HG03159 (cell line): Measurements from ENCODE around the gene BAHCC1.
A peak's percentile ranks its signal among the peaks of the same experiment; 100 is the strongest.

ENCODE experiments used
- ATAC-seq: cut with Tn5 transposase; IDR thresholded peaks from one replicate; pipeline ENCODE4 v1.9.1; 2021; ENCODE audit warnings: mild to moderate bottlenecking, moderate library complexity; ENCODE audit not compliant: unreplicated experiment

The BAHCC1 gene

DNA sequence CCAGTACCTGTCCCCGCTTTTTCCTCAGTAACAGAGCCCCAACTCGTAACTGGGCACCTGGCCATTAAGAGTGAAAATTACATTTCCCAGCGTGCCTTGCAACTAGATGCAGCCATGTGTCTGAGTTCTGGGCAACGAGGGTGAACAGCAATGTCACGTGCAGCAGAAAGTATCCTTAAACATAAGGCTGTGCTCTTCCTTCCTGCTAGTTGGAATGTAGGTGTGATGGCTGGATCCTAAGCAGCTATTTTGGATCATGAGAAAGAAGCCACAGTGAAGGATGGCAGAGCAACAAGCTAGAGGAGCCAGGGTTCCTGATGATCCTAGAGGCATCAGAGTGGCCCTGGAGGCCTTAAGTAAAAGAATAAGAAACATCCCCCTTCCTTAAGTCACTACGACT lies 81.4 kb downstream of the BAHCC1 start:
- ATAC-seq: no peak

DNA sequence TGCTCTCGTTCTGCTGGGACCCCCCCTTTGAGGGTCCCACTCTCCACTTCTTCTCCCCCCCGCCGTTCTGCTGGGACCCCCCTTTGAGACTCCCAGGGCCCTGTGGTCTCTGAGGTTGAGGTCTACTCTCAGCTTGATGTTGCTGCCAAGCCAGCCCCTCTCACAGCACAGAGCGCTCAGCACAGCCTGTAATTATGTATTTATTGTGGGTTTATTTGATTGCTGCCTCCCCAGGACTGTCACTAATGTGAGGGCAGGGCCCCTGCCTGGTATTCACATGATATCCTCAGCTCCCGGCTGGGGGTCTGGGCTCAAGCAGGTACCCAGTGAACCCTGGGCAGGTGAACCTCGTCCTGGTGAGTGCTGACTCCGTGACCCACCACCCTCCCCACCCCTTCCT lies 81.9 kb downstream of the BAHCC1 start:
- no peak for ATAC-seq

- no peak for ATAC-seq
Observed at GRCh38 chr17:81478119-81478518, 82.9 kb downstream of the BAHCC1 start.

GRCh38 chr17:81479175-81480071 lies 84.2 kb downstream of the BAHCC1 start:
- ATAC-seq: no peak

- ATAC-seq: no peak
Observed at GRCh38 chr17:81480140-81481072, 85.1 kb downstream of the BAHCC1 start.

GRCh38 chr17:81481073-81481799 lies 86.0 kb downstream of the BAHCC1 start:
- no peak for ATAC-seq

- no peak for ATAC-seq
Observed at GRCh38 chr17:81481815-81482505, 86.7 kb downstream of the BAHCC1 start.

- ATAC-seq: no peak
Observed at GRCh38 chr17:81482673-81483072, 87.4 kb downstream of the BAHCC1 start.

DNA sequence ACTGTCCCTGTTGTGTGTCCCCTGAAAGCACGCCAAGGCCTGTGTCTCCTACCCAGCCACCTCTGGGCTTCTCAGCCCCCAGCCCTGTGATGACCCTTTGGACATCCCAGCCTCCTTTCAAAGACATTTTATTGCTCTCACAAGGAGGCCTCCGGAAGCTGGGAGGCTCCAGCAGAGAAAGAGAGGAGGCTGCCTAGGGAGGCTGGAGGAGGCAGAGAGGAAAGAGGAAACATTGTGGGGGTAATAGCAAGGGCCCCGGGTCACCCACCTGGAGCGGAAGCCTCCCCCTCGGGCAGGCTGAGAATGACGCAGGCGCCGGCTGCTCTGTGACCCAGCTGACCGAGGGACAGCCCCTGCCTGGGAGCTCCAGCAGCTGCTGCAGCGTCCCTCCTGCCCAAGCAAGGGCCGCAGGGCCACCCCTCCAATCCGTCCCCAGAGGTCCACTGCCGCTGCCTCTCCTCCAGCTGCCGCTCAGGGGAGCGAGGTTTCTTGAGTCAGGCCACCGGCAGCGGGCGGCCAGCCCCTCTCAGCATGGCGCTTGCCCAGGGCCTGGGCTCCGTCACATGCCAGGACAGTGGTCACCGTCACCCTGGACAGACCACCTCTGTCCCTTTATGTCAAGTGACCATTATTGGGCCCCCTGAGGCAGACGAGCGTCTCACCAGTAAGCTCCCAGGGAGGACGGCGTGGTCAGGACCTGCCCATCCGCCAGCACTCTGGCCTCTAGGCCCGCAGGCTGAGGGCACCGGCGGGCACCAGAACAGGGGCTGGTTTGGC lies 88.0 kb downstream of the BAHCC1 start:
- no peak for ATAC-seq

DNA sequence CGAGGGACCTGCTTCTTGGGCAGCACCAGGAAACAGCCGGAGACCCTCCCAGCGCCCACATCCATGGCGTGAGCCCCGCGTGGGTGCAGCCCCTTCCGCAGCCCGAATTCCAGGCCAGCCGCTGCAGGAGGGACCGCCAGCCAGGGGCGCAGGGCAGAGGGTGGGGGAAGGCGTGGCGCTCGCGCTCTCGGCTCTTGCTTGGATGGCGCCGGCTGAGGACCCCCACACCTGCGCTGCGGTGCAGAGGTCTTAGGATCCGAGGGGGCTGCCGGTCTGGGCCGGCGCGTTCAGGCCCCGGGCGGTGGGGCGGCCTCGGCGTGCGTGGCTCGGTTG lies 88.6 kb downstream of the BAHCC1 start:
- ATAC-seq: no peak

GRCh38 chr17:81484195-81484979 lies 89.1 kb downstream of the BAHCC1 start:
- peak; percentile 64 for ATAC-seq

GRCh38 chr17:81486199-81486810 lies 91.0 kb downstream of the BAHCC1 start:
- ATAC-seq: no peak

- no peak for ATAC-seq
Observed at GRCh38 chr17:81487089-81487486, 91.8 kb downstream of the BAHCC1 start.

DNA sequence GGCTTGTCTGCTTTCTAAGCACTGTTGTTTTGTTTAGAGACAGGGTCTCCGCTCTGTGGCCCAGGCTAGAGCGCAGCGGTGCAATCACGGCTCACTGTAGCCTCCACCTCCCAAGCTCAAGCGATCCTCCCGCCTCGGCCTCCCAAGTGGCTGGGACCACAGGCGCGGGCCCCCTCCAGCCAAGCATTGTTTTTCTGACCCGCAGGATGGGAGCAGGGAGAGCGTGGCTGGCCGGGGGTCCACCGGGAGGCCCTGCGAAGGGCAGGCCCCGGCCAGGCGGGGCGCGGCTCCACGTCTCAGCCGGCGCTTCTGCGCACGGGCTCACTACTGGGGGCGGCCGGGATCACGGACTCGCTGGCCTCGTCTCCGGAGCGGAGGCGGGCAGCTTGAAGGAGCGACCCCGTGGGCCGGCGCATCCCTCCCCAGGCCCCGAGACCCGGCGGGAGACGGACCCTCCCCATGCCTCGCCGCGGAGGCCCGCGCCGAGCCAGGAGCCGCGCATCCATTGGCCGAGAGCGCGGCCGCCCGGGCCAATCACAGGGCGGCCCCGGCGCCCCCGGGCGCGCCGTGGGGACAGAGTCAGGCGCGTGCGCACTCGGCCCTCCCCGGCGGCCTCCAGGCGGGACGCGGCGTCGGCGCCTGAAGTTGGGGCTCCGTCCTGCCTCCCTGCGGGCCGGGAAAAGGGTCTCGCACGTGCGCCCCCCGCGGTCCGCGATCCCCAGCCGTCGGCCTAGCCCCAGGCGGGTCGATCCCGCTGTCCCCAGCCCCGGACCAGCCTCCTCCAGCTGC lies 92.4 kb downstream of the BAHCC1 start:
- ATAC-seq: peak; percentile 57

DNA sequence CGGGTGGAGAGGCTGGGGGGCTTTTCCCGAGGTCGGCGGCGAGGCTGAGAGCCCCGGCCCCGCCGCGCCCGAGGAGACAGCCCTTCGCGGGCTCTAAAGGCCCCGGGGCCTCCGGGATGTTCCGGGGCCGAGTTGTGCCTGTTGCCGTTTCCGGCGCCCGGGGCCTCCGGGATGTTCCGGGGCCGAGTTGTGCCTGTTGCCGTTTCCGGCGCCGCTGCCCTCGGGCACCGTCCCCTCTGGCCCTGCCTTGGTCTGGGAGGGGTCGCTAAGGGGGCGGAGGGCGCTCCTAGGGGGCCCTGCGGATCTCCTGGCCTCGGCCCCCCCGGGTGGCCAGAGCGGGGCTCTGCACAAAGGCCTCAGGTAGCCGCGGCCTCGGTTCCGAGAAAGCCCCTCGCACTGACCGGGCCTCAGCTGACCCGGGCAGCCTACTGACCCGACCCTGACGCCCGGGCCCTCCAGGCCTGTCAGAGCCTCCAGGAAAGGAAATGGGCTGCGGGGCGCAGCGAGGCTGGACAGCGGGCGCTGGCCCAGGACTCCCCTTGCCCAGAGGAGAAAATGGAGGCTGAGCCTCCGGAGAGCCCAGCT lies 93.1 kb downstream of the BAHCC1 start:
- ATAC-seq: no peak

DNA sequence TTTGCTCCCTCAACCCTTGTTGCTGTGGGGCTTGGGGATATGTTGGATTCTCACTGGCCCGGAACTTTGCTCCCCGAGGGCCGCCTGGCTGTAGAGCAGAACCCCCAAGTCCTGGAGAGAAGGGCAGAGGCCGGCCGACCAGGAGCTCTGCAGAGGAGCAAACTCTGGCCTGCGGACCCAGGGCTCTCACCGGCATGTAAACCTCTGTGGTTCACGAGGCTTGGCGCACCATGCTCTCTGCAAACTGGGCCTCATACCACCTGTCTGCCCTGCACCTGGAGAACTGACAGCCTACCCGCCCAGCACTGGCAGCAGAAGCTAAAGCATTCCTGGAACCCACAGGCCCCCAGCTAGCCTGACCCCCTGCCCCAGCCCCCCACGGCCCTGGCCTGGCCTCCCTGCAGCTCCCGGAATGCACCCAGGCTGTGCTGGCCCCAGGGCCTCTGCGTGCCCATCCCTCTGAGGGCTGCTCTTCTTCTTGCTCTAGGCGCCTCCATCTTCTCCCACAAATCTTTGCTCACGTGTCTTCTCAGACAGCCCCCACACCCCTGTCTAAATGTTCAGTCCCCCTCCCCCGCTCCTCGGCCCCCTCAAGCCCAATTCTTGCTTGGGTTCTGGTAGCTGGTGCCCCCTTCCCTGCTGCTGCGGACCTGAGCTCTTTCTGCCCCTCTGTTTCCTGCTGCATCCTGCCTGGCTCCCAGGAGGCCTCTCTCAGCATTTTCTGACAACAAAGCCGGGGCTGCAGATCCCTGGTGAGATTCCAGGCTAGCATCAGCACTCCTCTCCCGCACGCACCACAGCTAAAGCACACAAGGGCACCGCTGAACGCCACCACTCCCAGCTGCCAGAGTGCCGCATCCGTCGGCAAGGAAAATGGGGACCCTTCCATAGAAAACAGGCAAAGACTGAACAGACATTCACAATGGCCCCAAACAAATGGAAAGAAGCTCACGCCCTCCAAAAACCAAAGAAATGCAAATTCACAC lies 94.0 kb downstream of the BAHCC1 start:
- no peak for ATAC-seq
